Epithelial cell of esophagus (primary cell): ENCODE results near the gene KIF24.

Experiments
- DNase-seq: peaks from one replicate; pipeline ENCODE4 v3.0.0; 2010; ENCODE audit warnings: low read depth
- H3K4me3 ChIP-seq: 2 replicates; pipeline ENCODE4 v1.5.1; 2011; ENCODE audit warnings: mild to moderate bottlenecking, low read length, control low read depth
- CTCF ChIP-seq: IDR thresholded peaks from 2 replicates; pipeline ENCODE4 v1.5.1; 2011; ENCODE audit warnings: low read depth, mild to moderate bottlenecking, low read length, control low read depth, inconsistent platforms; ENCODE audit not compliant: insufficient read depth; ENCODE audit errors: missing control alignments

KIF24 gene

GRCh38 chr9:34291023-34291422 is 38.0 kb downstream of the KIF24 start:
- TF ChIP-seq CTCF, result no peak
- DNase-seq, result no peak
- H3K4me3 ChIP-seq, result no peak overlapping the region

GRCh38 chr9:34289159-34289558 is 39.9 kb downstream of the KIF24 start:
- DNase-seq, result no peak
- no peak overlapping the region for H3K4me3 ChIP-seq
- no peak for TF ChIP-seq CTCF

- DNase-seq, result peak; percentile 37
- no peak overlapping the region for H3K4me3 ChIP-seq
- no peak for TF ChIP-seq CTCF
These were observed 47.0 kb downstream of the KIF24 start for GRCh38 chr9:34282096-34282495.

- TF ChIP-seq CTCF, result no peak
- no peak overlapping the region for H3K4me3 ChIP-seq
- DNase-seq, result peak; percentile 85
These were observed 49.7 kb downstream of the KIF24 start for GRCh38 chr9:34279411-34279810.
